IMR-90 (cell line): ENCODE results near the gene PJA2. TPM values are rescaled to one million over a fixed set of nuclear protein-coding genes. Genes with fewer than 3 reads are reported as not detected.

Source experiments
- ATAC-seq: fragments of 200-7000 bp; cut with Tn5 transposase; 2 replicates; pipeline ENCODE4 v1.9.1; 2020; ENCODE audit warnings: low read depth, mild to moderate bottlenecking, moderate library complexity
- BruUV-seq: library from RNA; stranded (reverse); fragments of 400-500 nt; replicated peaks from 2 replicates; lab custom pipeline; 2021; lab: Mats Ljungman, UMichigan
- CTCF ChIA-PET: fragments of 300-600 bp; formaldehyde crosslinking; extraction: SDS; loops from one replicate; lab custom pipeline; 2021; ENCODE audit warnings: antibody characterized with exemption; lab: Yijun Ruan, JAX
- POLR2A ChIA-PET: fragments of 300-600 bp; sonication (Branson Sonifier 250); formaldehyde crosslinking; loops from one replicate; lab custom pipeline; 2022; ENCODE audit warnings: antibody characterized with exemption; ENCODE audit not compliant: unreplicated experiment; lab: Charles Lee
- DNase-seq: peaks from one replicate; pipeline ENCODE4 v3.0.0; 2013
- H2AFZ ChIP-seq: replicated peaks from 2 replicates; pipeline ENCODE3; 2013; ENCODE audit warnings: low read length, mild to moderate bottlenecking; ENCODE audit not compliant: poor library complexity
- H2AK5ac ChIP-seq: 2 replicates; pipeline ENCODE4 v1.6.1; 2013; ENCODE audit warnings: low read depth, low read length, inconsistent platforms
- H2AK9ac ChIP-seq: replicated peaks from 2 replicates; pipeline ENCODE3; 2013; ENCODE audit warnings: mild to moderate bottlenecking, low read depth, low read length, moderate library complexity; ENCODE audit not compliant: poor library complexity
- H2BK120ac ChIP-seq: 2 replicates; pipeline ENCODE4 v1.6.1; 2013; ENCODE audit warnings: low read depth, low read length, inconsistent platforms
- H2BK15ac ChIP-seq: 3 replicates; pipeline ENCODE4 v1.6.1; 2013; ENCODE audit warnings: low read depth, low read length, inconsistent platforms
- H2BK20ac ChIP-seq: 2 replicates; pipeline ENCODE4 v1.6.1; 2013; ENCODE audit warnings: low read depth, mild to moderate bottlenecking, inconsistent platforms, low read length, moderate library complexity
- H2BK5ac ChIP-seq: 2 replicates; pipeline ENCODE4 v1.6.1; 2013; ENCODE audit warnings: mild to moderate bottlenecking, low read depth, low read length, inconsistent platforms; ENCODE audit not compliant: poor library complexity, severe bottlenecking
- H3K14ac ChIP-seq: replicated peaks from 2 replicates; pipeline ENCODE4 v1.6.1; 2013; ENCODE audit warnings: low read depth, low read length, inconsistent platforms
- H3K18ac ChIP-seq: 2 replicates; pipeline ENCODE4 v1.6.1; 2013; ENCODE audit warnings: low read depth, low read length, control low read depth
- H3K23ac ChIP-seq: 2 replicates; pipeline ENCODE4 v1.6.1; 2013; ENCODE audit warnings: low read depth, low read length, inconsistent platforms
- H3K27ac ChIP-seq: 2 replicates; pipeline ENCODE4 v1.5.1; 2013; ENCODE audit warnings: mild to moderate bottlenecking, control low read depth, low read length; ENCODE audit not compliant: insufficient read depth
- H3K27me3 ChIP-seq: 2 replicates; pipeline ENCODE4 v1.6.1; 2013; ENCODE audit warnings: low read length; ENCODE audit not compliant: control insufficient read depth, insufficient read depth
- H3K36me3 ChIP-seq: 2 replicates; pipeline ENCODE4 v1.6.1; 2013; ENCODE audit warnings: low read length, mixed read lengths; ENCODE audit not compliant: control insufficient read depth, insufficient read depth
- H3K4ac ChIP-seq: 2 replicates; pipeline ENCODE4 v1.6.1; 2013; ENCODE audit warnings: low read depth, low read length, inconsistent platforms
- H3K4me1 ChIP-seq: 2 replicates; pipeline ENCODE4 v1.6.1; 2013; ENCODE audit warnings: low read length, mixed read lengths; ENCODE audit not compliant: control insufficient read depth, insufficient read depth
- H3K4me2 ChIP-seq: 2 replicates; pipeline ENCODE4 v1.6.1; 2013; ENCODE audit warnings: low read depth, mild to moderate bottlenecking, control low read depth, low read length, moderate library complexity
- H3K4me3 ChIP-seq: 2 replicates; pipeline ENCODE4 v1.5.1; 2013; ENCODE audit warnings: low read depth, mild to moderate bottlenecking, control low read depth, low read length, moderate library complexity; ENCODE audit not compliant: insufficient read depth
- H3K56ac ChIP-seq: 2 replicates; pipeline ENCODE4 v1.6.1; 2013; ENCODE audit warnings: low read length, inconsistent platforms; ENCODE audit not compliant: insufficient read depth; ENCODE audit errors: extremely low read depth
- H3K79me1 ChIP-seq, 2 experiments: 2 replicates each; pipeline ENCODE4 v1.6.1; 2013; ENCODE audit warnings: low read length in 2 of 2, inconsistent platforms in 1 of 2, low read depth in 1 of 2
- H3K9ac ChIP-seq: 2 replicates; pipeline ENCODE4 v1.6.1; 2013; ENCODE audit warnings: low read depth, low read length, control low read depth
- H3K9me1 ChIP-seq: 2 replicates; pipeline ENCODE4 v1.6.1; 2013; ENCODE audit warnings: low read length, inconsistent platforms; ENCODE audit not compliant: insufficient read depth
- H3K9me3 ChIP-seq: 2 replicates; pipeline ENCODE4 v1.6.1; 2013; ENCODE audit warnings: low read length; ENCODE audit not compliant: control insufficient read depth, insufficient read depth
- H4K20me1 ChIP-seq: 2 replicates; pipeline ENCODE4 v1.6.1; 2013; ENCODE audit warnings: low read length, inconsistent platforms; ENCODE audit not compliant: insufficient read depth
- H4K5ac ChIP-seq: 2 replicates; pipeline ENCODE4 v1.6.1; 2013; ENCODE audit warnings: mild to moderate bottlenecking, low read depth, low read length, control low read depth
- H4K8ac ChIP-seq, 2 experiments: 2 replicates each; pipeline ENCODE4 v1.6.1; 2013; ENCODE audit warnings: low read depth in 2 of 2, low read length in 2 of 2, control low read depth in 1 of 2, inconsistent platforms in 1 of 2
- H4K91ac ChIP-seq: 2 replicates; pipeline ENCODE4 v1.6.1; 2013; ENCODE audit warnings: low read depth, low read length, inconsistent platforms; ENCODE audit not compliant: insufficient read depth
- BHLHE40 ChIP-seq: fragments of 150-350 bp; IDR thresholded peaks from 2 replicates; pipeline ENCODE4 v1.6.1; 2016; ENCODE audit warnings: mild to moderate bottlenecking, low read depth, low read length
- CEBPB ChIP-seq: IDR thresholded peaks from 2 replicates; pipeline ENCODE4 v1.6.1; 2012; ENCODE audit warnings: low read depth, low read length, improper control_type of control experiment
- CHD1 ChIP-seq: IDR thresholded peaks from 2 replicates; pipeline ENCODE4 v1.6.1; 2012; ENCODE audit warnings: low read depth, low read length, improper control_type of control experiment
- ELK1 ChIP-seq: fragments of 150-350 bp; IDR thresholded peaks from 2 replicates; pipeline ENCODE4 v1.6.1; 2016; ENCODE audit warnings: low read depth, mild to moderate bottlenecking, low read length, moderate library complexity, borderline replicate concordance
- FOS ChIP-seq: fragments of 150-350 bp; IDR thresholded peaks from 2 replicates; pipeline ENCODE4 v1.6.1; 2016; ENCODE audit warnings: low read depth, low read length
- MAFK ChIP-seq: IDR thresholded peaks from 2 replicates; pipeline ENCODE4 v1.6.1; 2012; ENCODE audit warnings: low read depth, low read length, improper control_type of control experiment
- MXI1 ChIP-seq: IDR thresholded peaks from 2 replicates; pipeline ENCODE4 v1.6.1; 2012; ENCODE audit warnings: low read depth, mild to moderate bottlenecking, low read length, moderate library complexity, borderline replicate concordance
- NFE2L2 ChIP-seq: fragments of 150-350 bp; IDR thresholded peaks from 2 replicates; pipeline ENCODE4 v1.6.1; 2016; ENCODE audit warnings: low read depth, mild to moderate bottlenecking, low read length
- RFX5 ChIP-seq: IDR thresholded peaks from 2 replicates; pipeline ENCODE4 v1.8.0; 2012; ENCODE audit warnings: low read depth, mild to moderate bottlenecking, low read length, moderate library complexity
- USF2 ChIP-seq: fragments of 150-350 bp; IDR thresholded peaks from 2 replicates; pipeline ENCODE4 v1.6.1; 2017; ENCODE audit warnings: mild to moderate bottlenecking, antibody characterized with exemption, low read length, low read depth
- WGBS, 2 experiments: methylation state at CpG; one replicate each; pipeline versions ENCODE4 v1.1.5 to v1.1.7; 2013; ENCODE audit warnings: missing lambda C conversion rate in 2 of 2; ENCODE audit not compliant: insufficient read length in 1 of 2; ENCODE audit errors: extremely low coverage in 2 of 2; 5-methylcytosine and 5-hydroxymethylcytosine counted together
- dilution Hi-C: fragments of 300-500 bp; cut with HindIII; formaldehyde crosslinking; loops from one replicate; pipeline ENCODE4 v1.14.3; 2018; ENCODE audit warnings: low sequenced_read_pairs; ENCODE audit not compliant: unreplicated experiment
- in situ Hi-C: fragments of 300-500 bp; cut with MboI; formaldehyde crosslinking; loops from 3 replicates; pipeline ENCODE4 v1.14.3; 2019; ENCODE audit warnings: low sequenced_read_pairs, inconsistent platforms, mixed read lengths
- intact Hi-C: fragments of 100-400 bp; cut with micrococcal nuclease; formaldehyde crosslinking; loops from 2 replicates; pipeline ENCODE4 v1.10.0; 2022
- polyA plus RNA-seq, 3 experiments: library from polyadenylated mRNA; depleted of rRNA; stranded (reverse); fragments of >200 nt; gene quantifications; 2 replicates each; pipeline ENCODE4 v1.2.3, GENCODE V29; 2012; ENCODE audit warnings: low replicate concordance in 1 of 3
- total RNA-seq: library from RNA; depleted of rRNA; stranded (reverse); fragments of >200 nt; gene quantifications from 2 replicates; pipeline ENCODE4 v1.2.3, GENCODE V29; 2012

The PJA2 gene
- total and polyA plus RNA-seq, 2 of the 4 experiments (the other 2 are of a cell fraction): 42.3 to 70.6 TPM

- TF ChIP-seq NFE2L2: no peak
Observed at GRCh38 chr5:109450129-109450877, 40.5 kb upstream of the PJA2 start (continued).

GRCh38 chr5:109448838-109449237 is 39.1 kb upstream of the PJA2 start:
- ATAC-seq: no peak

More at GRCh38 chr5:109448838-109449237, 39.1 kb upstream of the PJA2 start:
- H3K14ac ChIP-seq: no peak overlapping the region
- H3K79me1 ChIP-seq: no peaks in the 10 kb centered on the region
- H2BK5ac ChIP-seq: no peak overlapping the region
- H3K9ac ChIP-seq: no peak overlapping the region
- no peak overlapping the region for H3K4ac ChIP-seq
- no peak overlapping the region for H3K4me3 ChIP-seq
- no peaks in the 10 kb centered on the region for H3K27me3 ChIP-seq
- no peak overlapping the region for H3K27ac ChIP-seq
- no peak for DNase-seq
- no peak overlapping the region for H2BK20ac ChIP-seq
- H3K4me1 ChIP-seq: no peaks in the 10 kb centered on the region
- BruUV-seq: no TSS peak
- H3K9me1 ChIP-seq: no peaks in the 10 kb centered on the region
- H2AFZ ChIP-seq: no peak overlapping the region
- H4K8ac ChIP-seq: no peak overlapping the region
- H3K56ac ChIP-seq: no peak overlapping the region
- no peaks in the 10 kb centered on the region for H3K36me3 ChIP-seq
- ChIA-PET CTCF (no interaction called here), POLR2A (no interaction called here)
- no peaks in the 10 kb centered on the region for H4K20me1 ChIP-seq
- H3K18ac ChIP-seq: no peak overlapping the region
- H2AK9ac ChIP-seq: no peak overlapping the region
- no peak overlapping the region for H3K23ac ChIP-seq
- TF ChIP-seq RFX5: no peak
- TF ChIP-seq CHD1: no peak
- TF ChIP-seq NFE2L2: no peak
- TF ChIP-seq MXI1: no peak
- TF ChIP-seq MAFK: no peak
- no peak for TF ChIP-seq USF2
- no peak for TF ChIP-seq BHLHE40
- no peak for TF ChIP-seq CEBPB
- no peak for TF ChIP-seq ELK1
- TF ChIP-seq FOS: no peak
- H3K9me3 ChIP-seq: no peaks in the 10 kb centered on the region
- dilution Hi-C loops (no loop called here), intact Hi-C loops (no loop called here), in situ Hi-C loops (no loop called here)
- no peak overlapping the region for H2BK120ac ChIP-seq
- WGBS, 2 experiments: 100% methylated on average over 1 of the region's 4 CpGs; no CpG with 5 or more reads in 1 of the 2 experiments
- H4K5ac ChIP-seq: no peak overlapping the region
- H2BK15ac ChIP-seq: no peak overlapping the region
- no peak overlapping the region for H2AK5ac ChIP-seq
- H4K91ac ChIP-seq: no peak overlapping the region
- H3K4me2 ChIP-seq: no peak overlapping the region
